Panc1 (cell line): Measurements from ENCODE around the gene ADISSP.

Experiments
- POLR2AphosphoS5 ChIP-seq: IDR thresholded peaks from 2 replicates; pipeline ENCODE4 v1.6.1; 2012; ENCODE audit warnings: mild to moderate bottlenecking, low read depth, low read length, moderate library complexity
- SIN3A ChIP-seq: IDR thresholded peaks from 2 replicates; pipeline ENCODE4 v1.6.1; 2012; ENCODE audit warnings: low read depth, mild to moderate bottlenecking, low read length, moderate library complexity, borderline replicate concordance; ENCODE audit not compliant: insufficient read depth
- TCF7L2 ChIP-seq: IDR thresholded peaks from 2 replicates; pipeline ENCODE4 v1.6.1; 2011; ENCODE audit warnings: mild to moderate bottlenecking, low read depth, low read length, inconsistent platforms
- TF ChIP-seq, protein P1 (sequence below): fragments of 450-650 bp; IDR thresholded peaks from 2 replicates; pipeline ENCODE4 v1.5.1; 2017; ENCODE audit warnings: mild to moderate bottlenecking
- TF ChIP-seq, protein P2 (sequence below), 2 experiments: IDR thresholded peaks; 2 replicates each; pipeline ENCODE4 v1.6.1; 2011 to 2012; ENCODE audit warnings: low read depth in 2 of 2, control low read depth in 1 of 2, low read length in 1 of 2, mild to moderate bottlenecking in 1 of 2, moderate library complexity in 1 of 2; ENCODE audit not compliant: insufficient read depth in 1 of 2

GRCh38 chr20:3758566-3758965 lies 9.0 kb downstream of the ADISSP start:
- TF ChIP-seq, protein P1, sequence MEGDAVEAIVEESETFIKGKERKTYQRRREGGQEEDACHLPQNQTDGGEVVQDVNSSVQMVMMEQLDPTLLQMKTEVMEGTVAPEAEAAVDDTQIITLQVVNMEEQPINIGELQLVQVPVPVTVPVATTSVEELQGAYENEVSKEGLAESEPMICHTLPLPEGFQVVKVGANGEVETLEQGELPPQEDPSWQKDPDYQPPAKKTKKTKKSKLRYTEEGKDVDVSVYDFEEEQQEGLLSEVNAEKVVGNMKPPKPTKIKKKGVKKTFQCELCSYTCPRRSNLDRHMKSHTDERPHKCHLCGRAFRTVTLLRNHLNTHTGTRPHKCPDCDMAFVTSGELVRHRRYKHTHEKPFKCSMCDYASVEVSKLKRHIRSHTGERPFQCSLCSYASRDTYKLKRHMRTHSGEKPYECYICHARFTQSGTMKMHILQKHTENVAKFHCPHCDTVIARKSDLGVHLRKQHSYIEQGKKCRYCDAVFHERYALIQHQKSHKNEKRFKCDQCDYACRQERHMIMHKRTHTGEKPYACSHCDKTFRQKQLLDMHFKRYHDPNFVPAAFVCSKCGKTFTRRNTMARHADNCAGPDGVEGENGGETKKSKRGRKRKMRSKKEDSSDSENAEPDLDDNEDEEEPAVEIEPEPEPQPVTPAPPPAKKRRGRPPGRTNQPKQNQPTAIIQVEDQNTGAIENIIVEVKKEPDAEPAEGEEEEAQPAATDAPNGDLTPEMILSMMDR: no peak
- TF ChIP-seq POLR2AphosphoS5 (no peak), TCF7L2 (no peak), SIN3A (no peak)
- TF ChIP-seq, protein P2, sequence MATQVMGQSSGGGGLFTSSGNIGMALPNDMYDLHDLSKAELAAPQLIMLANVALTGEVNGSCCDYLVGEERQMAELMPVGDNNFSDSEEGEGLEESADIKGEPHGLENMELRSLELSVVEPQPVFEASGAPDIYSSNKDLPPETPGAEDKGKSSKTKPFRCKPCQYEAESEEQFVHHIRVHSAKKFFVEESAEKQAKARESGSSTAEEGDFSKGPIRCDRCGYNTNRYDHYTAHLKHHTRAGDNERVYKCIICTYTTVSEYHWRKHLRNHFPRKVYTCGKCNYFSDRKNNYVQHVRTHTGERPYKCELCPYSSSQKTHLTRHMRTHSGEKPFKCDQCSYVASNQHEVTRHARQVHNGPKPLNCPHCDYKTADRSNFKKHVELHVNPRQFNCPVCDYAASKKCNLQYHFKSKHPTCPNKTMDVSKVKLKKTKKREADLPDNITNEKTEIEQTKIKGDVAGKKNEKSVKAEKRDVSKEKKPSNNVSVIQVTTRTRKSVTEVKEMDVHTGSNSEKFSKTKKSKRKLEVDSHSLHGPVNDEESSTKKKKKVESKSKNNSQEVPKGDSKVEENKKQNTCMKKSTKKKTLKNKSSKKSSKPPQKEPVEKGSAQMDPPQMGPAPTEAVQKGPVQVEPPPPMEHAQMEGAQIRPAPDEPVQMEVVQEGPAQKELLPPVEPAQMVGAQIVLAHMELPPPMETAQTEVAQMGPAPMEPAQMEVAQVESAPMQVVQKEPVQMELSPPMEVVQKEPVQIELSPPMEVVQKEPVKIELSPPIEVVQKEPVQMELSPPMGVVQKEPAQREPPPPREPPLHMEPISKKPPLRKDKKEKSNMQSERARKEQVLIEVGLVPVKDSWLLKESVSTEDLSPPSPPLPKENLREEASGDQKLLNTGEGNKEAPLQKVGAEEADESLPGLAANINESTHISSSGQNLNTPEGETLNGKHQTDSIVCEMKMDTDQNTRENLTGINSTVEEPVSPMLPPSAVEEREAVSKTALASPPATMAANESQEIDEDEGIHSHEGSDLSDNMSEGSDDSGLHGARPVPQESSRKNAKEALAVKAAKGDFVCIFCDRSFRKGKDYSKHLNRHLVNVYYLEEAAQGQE (IDR thresholded peaks at IDR 0.05; ENCODE audit: insufficient read depth in 1 of 2, low read depth in 2 of 2, low read length in 1 of 2): no peak
